HG02943 (cell line): ENCODE measurements around the gene TFF2.

Source experiments
- ATAC-seq: cut with Tn5 transposase; IDR thresholded peaks from one replicate; pipeline ENCODE4 v1.9.1; 2021; ENCODE audit warnings: mild to moderate bottlenecking, low read depth, moderate library complexity; ENCODE audit not compliant: unreplicated experiment

The TFF2 gene

GRCh38 chr21:42367367-42368165, 16.8 kb upstream of the TFF2 start:
- no peak for ATAC-seq

DNA sequence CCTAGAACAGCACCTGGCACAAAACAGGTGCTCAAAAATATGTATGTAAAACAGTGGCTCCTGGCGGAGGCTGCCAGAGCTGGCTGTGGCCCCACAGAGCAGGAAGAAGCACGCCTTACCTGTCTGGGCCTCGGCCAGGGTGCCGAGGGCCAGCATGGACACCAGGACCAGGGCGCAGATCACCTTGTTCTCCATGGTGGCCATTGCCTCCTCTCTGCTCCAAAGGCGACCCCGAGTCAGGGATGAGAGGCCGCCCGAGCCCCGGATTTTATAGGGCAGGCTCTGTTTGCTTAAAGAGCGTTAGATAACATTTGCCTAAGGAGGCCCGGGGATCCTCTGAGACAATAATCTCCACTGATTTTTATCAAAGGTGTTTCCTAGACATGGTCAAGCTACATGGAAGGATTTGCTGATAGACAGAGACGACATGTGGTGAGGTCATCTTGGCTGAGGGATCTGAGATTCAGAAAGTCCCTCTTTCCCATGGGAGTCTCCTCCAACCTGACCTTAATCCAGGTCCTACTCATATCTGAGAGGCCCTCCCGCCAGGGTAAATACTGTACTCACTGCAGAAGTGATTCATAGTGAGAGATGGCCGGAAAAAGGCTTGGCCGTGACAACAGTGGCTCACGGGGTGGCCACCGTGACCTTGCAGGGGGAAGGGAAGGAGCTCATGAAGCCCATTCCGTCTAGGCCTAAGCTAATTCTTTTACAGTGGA, 15.7 kb upstream of the TFF2 start, which contains the start of gene TFF1:
Gene TFF1, minus strand, starts transcription at position 244 of the 719 bp plus-strand sequence. Its CDS starts 40 bp downstream, at position 204.
- no peak for ATAC-seq

GRCh38 chr21:42365770-42366169, 15.0 kb upstream of the TFF2 start:
- ATAC-seq = no peak

DNA sequence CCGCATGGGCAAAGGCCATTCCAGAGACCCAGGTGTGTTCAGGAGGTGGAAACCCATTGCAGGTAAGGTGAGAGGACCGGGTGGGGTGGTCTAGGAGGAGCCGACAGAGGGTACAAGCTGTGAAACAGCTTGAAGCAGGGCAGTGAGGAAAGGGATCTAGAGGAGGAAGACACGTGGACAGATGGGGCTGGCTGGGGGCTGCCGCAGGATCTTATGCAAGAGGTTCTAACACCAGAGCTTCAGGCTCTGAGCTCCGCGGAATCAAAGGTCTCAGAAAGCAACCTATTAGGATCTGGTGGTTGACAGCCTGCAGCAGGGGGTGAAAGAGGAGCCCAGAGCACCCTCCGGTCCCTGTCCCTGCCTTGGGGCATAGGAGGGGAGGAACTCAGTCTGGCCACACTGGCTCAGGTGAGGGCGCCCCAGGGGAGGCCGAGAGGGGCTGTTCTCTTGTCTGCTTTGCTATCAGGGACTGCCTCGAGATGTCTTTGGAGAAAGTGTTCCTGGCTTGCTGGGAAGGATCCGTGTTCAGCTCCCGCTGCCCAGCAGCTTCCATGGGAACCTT, 13.6 kb upstream of the TFF2 start:
- no peak for ATAC-seq

DNA sequence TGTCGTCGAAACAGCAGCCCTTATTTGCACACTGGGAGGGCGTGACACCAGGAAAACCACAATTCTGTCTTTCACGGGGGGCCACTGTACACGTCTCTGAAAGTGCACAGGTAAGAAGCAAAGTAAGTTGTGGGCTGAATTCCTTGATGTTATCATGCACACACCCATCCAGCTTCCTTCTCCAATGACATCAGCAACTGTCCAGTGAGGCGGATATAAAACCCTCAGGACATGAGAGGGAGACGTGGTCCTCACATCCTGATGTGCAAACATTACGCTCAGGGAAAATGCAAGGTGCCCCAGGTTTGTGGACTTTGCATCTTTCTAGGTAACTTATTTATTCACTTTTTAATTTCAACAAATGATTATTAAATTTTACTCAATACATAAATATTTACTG, 12.5 kb upstream of the TFF2 start:
- ATAC-seq = no peak

GRCh38 chr21:42362700-42363099, 11.9 kb upstream of the TFF2 start:
- no peak for ATAC-seq

GRCh38 chr21:42362198-42362597, 11.4 kb upstream of the TFF2 start:
- ATAC-seq = no peak

GRCh38 chr21:42361286-42361685, 10.5 kb upstream of the TFF2 start:
- ATAC-seq = no peak

GRCh38 chr21:42360317-42360716, 9.5 kb upstream of the TFF2 start:
- no peak for ATAC-seq

- ATAC-seq = no peak
These were observed 8.1 kb upstream of the TFF2 start for GRCh38 chr21:42358937-42359336.

DNA sequence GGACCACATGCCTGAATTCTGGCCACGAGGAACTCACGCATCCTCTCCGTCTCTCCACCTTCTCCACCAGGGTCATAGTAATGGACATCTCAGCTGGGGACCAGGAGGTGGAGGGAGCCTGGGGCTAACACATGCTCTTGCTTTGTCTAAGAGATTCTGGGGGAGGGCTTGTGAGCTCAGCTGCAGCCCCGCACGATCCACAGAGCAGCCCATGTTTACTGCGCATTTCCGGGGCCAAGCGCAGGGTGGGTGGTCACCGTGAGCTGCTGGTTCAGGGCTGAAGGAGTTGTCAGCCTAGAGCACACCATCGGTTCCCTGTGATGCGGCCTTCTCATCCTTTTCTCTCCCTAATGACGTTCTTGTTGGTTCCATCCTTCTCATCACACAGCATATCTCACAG, 7.5 kb upstream of the TFF2 start:
- no peak for ATAC-seq

GRCh38 chr21:42357307-42357706, 6.5 kb upstream of the TFF2 start:
- no peak for ATAC-seq

GRCh38 chr21:42356650-42357049, 5.9 kb upstream of the TFF2 start:
- ATAC-seq = no peak

DNA sequence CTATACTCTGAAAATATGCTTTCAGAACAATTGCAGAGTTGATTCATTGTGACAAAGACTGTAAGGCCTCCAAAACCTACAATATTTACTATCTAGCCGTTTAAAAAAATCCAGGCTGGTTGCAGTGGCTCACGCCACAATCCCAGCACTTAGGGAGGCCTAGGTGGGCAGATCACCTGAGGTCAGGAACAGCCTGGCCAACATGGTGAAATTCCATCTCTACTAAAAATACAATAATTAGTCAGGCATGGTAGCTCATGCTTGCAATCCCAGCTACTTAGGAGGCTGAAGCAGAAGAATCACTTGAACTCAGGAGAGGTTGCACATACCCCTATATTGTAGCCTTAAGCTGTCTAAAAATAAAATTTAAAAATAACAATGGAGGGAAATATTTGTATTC, 5.3 kb upstream of the TFF2 start:
- no peak for ATAC-seq

- no peak for ATAC-seq
These were observed 2.8 kb upstream of the TFF2 start for GRCh38 chr21:42353623-42354022.

DNA sequence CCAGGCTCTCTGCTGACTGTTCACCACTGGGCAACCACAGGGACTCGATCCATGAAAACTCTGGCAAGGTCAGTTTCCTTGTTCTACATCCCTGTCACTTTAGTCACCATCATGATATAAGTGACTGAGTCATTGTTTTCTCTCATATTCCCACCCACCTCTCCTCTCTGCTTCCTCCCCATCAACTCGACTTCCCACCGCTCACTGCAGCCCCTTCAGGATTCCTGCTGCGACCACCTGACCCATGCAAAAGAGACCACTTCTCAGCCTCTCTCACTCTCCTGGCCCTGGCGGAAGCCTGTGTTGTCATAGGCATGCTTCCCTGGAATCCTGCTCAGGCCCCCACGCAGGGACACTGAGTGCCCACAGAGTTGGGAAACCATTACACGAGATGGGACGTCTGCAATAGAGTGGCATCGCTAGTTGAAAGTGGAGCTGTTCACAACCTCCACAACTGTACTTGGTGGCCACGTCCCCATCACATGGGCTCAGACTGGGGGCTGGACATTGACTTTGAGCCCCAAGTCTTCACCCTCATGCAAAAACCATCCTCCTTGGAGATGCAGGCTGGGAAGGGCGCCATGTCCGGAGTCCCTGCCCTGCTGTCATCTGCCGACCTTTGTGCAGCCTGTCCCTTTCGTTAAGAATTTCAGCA, 1.8 kb upstream of the TFF2 start:
- no peak for ATAC-seq

DNA sequence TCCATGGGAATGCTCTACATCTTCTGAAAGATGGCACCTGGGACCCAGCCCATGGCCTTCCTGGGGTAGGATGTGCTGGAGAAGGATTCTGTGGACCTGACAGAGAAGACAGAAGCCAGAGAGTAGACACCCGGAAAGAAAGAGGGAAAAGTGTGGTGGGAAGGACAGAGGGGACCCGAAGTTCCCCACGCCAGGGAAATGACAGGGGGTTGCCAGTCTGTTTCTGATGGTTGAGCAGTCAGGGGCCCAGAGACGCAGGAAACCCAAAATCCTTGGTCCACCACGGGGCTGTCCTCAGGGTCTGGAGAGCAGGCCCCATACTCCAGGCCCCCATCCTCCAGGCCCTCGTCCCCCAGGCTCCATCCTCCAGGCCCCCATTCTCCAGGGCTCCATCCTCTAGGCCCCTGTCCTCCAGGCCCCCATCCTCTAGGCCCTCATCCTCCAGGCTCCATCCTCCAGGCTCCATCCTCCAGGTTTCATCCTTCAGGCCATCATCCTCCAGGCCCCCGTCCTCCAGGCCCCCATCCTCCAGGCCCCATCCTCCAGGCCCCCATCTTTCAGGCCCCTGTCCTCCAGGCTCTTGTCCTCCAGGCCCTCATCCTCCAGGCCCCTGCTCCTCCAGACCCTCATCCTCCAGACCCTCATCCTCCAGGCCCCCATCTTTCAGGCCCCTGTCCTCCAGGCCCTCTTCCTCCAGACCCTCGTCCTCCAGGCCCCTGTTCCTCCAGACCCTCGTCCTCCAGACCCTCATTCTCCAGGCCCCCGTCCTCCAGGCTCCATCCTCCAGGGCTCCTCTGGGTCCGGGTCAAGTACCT, 1.0 kb upstream of the TFF2 start:
- no peak for ATAC-seq

DNA sequence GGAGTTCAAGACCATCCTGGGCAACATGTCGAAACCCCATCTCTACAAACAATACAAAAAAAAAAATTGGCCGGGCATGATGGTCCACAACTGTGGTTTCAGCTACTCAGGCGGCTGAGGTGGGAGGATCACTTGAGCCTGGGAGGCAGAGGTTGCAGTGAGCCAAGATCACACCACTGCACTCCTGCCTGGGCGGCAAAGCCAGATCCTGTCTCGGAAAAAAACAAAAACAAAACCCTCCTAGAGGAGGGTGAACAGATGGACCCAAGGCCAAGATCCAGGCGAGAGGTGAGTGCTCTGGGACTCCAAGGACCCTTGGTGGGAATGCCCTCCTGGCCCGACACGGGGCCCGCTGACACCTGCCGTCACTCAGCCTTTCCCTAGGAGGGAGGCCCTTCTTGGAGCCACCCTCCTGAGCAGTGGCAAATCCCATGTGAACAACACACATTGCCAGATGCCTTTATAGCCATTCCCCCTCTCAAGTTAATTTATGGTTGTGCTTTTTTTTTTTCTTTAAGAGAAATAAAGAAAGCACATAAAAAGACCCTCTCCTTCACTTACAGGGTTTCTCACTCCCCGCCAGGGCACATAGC, 380 bp downstream of the TFF2 start:
- no peak for ATAC-seq

- ATAC-seq = no peak
These were observed 1.1 kb downstream of the TFF2 start for GRCh38 chr21:42349420-42350317.
